Hepatocyte (in vitro differentiated cells): ENCODE measurements around the gene FHIP2A. TPM values are rescaled to one million over a fixed set of nuclear protein-coding genes. Genes with fewer than 3 reads are reported as not detected.
A peak's percentile ranks its signal among the peaks of the same experiment; 100 is the strongest.
"Not testable (repeated sequence)": the region's sequence is repeated elsewhere in the genome, so short reads cannot be mapped to it uniquely, and the experiment has no call there.

Experiments
- DNase-seq: peaks from one replicate; pipeline ENCODE4 v3.0.0-alpha.2; 2016; ENCODE audit warnings: low spot score
- H2AFZ ChIP-seq: fragments of 200-600 bp; sonication (generic); 2 replicates; pipeline ENCODE4 v1.6.0; 2016; ENCODE audit warnings: antibody characterized with exemption, mild to moderate bottlenecking
- H3K27ac ChIP-seq: fragments of 200-600 bp; sonication (generic); 2 replicates; pipeline ENCODE4 v1.5.1; 2016; ENCODE audit warnings: mild to moderate bottlenecking
- H3K27me3 ChIP-seq: fragments of 200-600 bp; sonication (generic); 2 replicates; pipeline ENCODE4 v1.6.1; 2016
- H3K36me3 ChIP-seq: fragments of 200-600 bp; sonication (generic); replicated peaks from 2 replicates; pipeline ENCODE4 v1.5.1; 2016; ENCODE audit warnings: low read depth; ENCODE audit not compliant: insufficient read depth
- H3K4me1 ChIP-seq: fragments of 200-600 bp; sonication (generic); 2 replicates; pipeline ENCODE4 v1.5.1; 2016; ENCODE audit warnings: mild to moderate bottlenecking, moderate library complexity; ENCODE audit not compliant: insufficient read depth
- H3K4me2 ChIP-seq: fragments of 200-600 bp; sonication (generic); 2 replicates; pipeline ENCODE4 v1.6.0; 2016
- H3K4me3 ChIP-seq: fragments of 200-600 bp; sonication (generic); 2 replicates; pipeline ENCODE4 v1.5.1; 2016; ENCODE audit warnings: mild to moderate bottlenecking
- H3K79me2 ChIP-seq: fragments of 200-600 bp; sonication (generic); 2 replicates; pipeline ENCODE4 v1.6.0; 2017; ENCODE audit warnings: mild to moderate bottlenecking
- H3K9me2 ChIP-seq: fragments of 200-600 bp; sonication (generic); replicated peaks from 2 replicates; pipeline ENCODE4 v1.6.0; 2017; ENCODE audit warnings: mild to moderate bottlenecking; ENCODE audit not compliant: insufficient read depth
- H3K9me3 ChIP-seq: fragments of 200-600 bp; sonication (generic); 2 replicates; pipeline ENCODE4 v1.5.1; 2016; ENCODE audit warnings: low read depth, mild to moderate bottlenecking
- H4K20me1 ChIP-seq: fragments of 200-600 bp; sonication (generic); 2 replicates; pipeline ENCODE4 v1.6.0; 2016; ENCODE audit warnings: mild to moderate bottlenecking; ENCODE audit not compliant: insufficient read depth, poor library complexity, severe bottlenecking
- CTCF ChIP-seq: fragments of 200-600 bp; sonication (generic); IDR thresholded peaks from 2 replicates; pipeline ENCODE4 v1.5.1; 2016; ENCODE audit warnings: antibody characterized with exemption, mild to moderate bottlenecking; ENCODE audit not compliant: poor library complexity
- EZH2 ChIP-seq: fragments of 200-600 bp; sonication (generic); IDR thresholded peaks from 2 replicates; pipeline ENCODE4 v1.6.1; 2016; ENCODE audit warnings: antibody characterized with exemption, mild to moderate bottlenecking, borderline replicate concordance
- EZH2phosphoT487 ChIP-seq: fragments of 200-600 bp; sonication (generic); IDR thresholded peaks from one replicate; pipeline ENCODE4 v1.6.1; 2018; ENCODE audit warnings: antibody characterized with exemption, mild to moderate bottlenecking, low read depth, moderate library complexity; ENCODE audit not compliant: unreplicated experiment, severe bottlenecking
- WGBS: methylation state at CpG from one replicate; pipeline ENCODE4 v1.1.6; 2016; ENCODE audit warnings: low lambda C conversion rate; ENCODE audit errors: missing lambda C conversion rate; 5-methylcytosine and 5-hydroxymethylcytosine counted together
- polyA plus RNA-seq: library from polyadenylated mRNA; unstranded; fragments of >200 nt; fragmentation: Nextera tagmentation; extraction: Ambion mirVana; gene quantifications from 2 replicates; pipeline ENCODE4 v1.2.1, GENCODE V29; 2016
- total RNA-seq: library from RNA; depleted of rRNA; stranded (reverse); fragments of >200 nt; gene quantifications from 2 replicates; pipeline ENCODE4 v1.2.3, GENCODE V29; 2014

FHIP2A gene
- 23.8 and 24.6 TPM in 2 replicates for total RNA-seq
- polyA plus RNA-seq: 9.5 and 18.0 TPM in 2 replicates

GRCh38 chr10:114821293-114821914 is at the start of gene FHIP2A:
TSS of gene FHIP2A (plus strand) at chr10:114821780. CDS start at chr10:114822079, 299 bp downstream.
- TF ChIP-seq EZH2phosphoT487 (no peak), CTCF (peak; percentile 43)
- peaks cover 31% of the 10 kb centered on the region for H4K20me1 ChIP-seq
- no peaks in the 10 kb centered on the region for H3K4me1 ChIP-seq
- H3K79me2 ChIP-seq: peaks cover 43% of the 10 kb centered on the region
- H3K27me3 ChIP-seq: no peaks in the 10 kb centered on the region
- peak within 1 kb of the TSS; percentile 100 for H3K27ac ChIP-seq
- H3K4me2 ChIP-seq: peak within 1 kb of the TSS; percentile 86
- H3K9me2 ChIP-seq: no peaks in the 10 kb centered on the region
- no peaks in the 10 kb centered on the region for H3K9me3 ChIP-seq
- peak within 1 kb of the TSS; percentile 95 for H3K4me3 ChIP-seq
- WGBS: 5% methylated on average over 43 of the region's 59 CpGs
- H2AFZ ChIP-seq: peak within 1 kb of the TSS; percentile 97
- peak; percentile 94 for DNase-seq
- no peaks in the 10 kb centered on the region for H3K36me3 ChIP-seq

- H4K20me1 ChIP-seq: no peaks in the 10 kb centered on the region
- no peaks in the 10 kb centered on the region for H3K9me2 ChIP-seq
- H3K4me1 ChIP-seq: no peaks in the 10 kb centered on the region
- no peak overlapping the region for H3K4me3 ChIP-seq
- H3K27me3 ChIP-seq: no peaks in the 10 kb centered on the region
- TF ChIP-seq EZH2phosphoT487 (no peak), EZH2 (no peak), CTCF (no peak)
- H3K79me2 ChIP-seq: no peaks in the 10 kb centered on the region
- no peak overlapping the region for H3K4me2 ChIP-seq
- no peak overlapping the region for H3K27ac ChIP-seq
- H3K9me3 ChIP-seq: no peaks in the 10 kb centered on the region
- H3K36me3 ChIP-seq: no peaks in the 10 kb centered on the region
- H2AFZ ChIP-seq: no peak overlapping the region
- DNase-seq: no peak
- WGBS: 100% methylated on average over 1 of the region's 1 CpG
These were observed 48.9 kb upstream of the FHIP2A start for GRCh38 chr10:114772496-114773196.

- no peak for DNase-seq
- no peaks in the 10 kb centered on the region for H3K79me2 ChIP-seq
- no peak overlapping the region for H2AFZ ChIP-seq
- no peak overlapping the region for H3K4me2 ChIP-seq
- no peaks in the 10 kb centered on the region for H3K36me3 ChIP-seq
- no peak for TF ChIP-seq EZH2
- TF ChIP-seq CTCF: no peak
- no peak for TF ChIP-seq EZH2phosphoT487
- no peaks in the 10 kb centered on the region for H3K4me1 ChIP-seq
- no peaks in the 10 kb centered on the region for H4K20me1 ChIP-seq
- 60% methylated on average over 3 of the region's 3 CpGs for WGBS
- H3K9me2 ChIP-seq: no peaks in the 10 kb centered on the region
- no peak overlapping the region for H3K4me3 ChIP-seq
- H3K27me3 ChIP-seq: no peaks in the 10 kb centered on the region
- H3K27ac ChIP-seq: no peak overlapping the region
- no peaks in the 10 kb centered on the region for H3K9me3 ChIP-seq
These were observed 48.4 kb upstream of the FHIP2A start for GRCh38 chr10:114773197-114773532.

- not testable (repeated sequence) for H3K4me2 ChIP-seq, H2AFZ ChIP-seq, DNase-seq, H4K20me1 ChIP-seq, H3K9me3 ChIP-seq, H3K27ac ChIP-seq, H3K4me3 ChIP-seq, H3K79me2 ChIP-seq, H3K27me3 ChIP-seq, H3K9me2 ChIP-seq, H3K36me3 ChIP-seq, H3K4me1 ChIP-seq
- 80% methylated on average over 3 of the region's 3 CpGs for WGBS
These were observed 46.5 kb upstream of the FHIP2A start for GRCh38 chr10:114775082-114775481.
